GM19023 (cell line): Measurements from ENCODE around the gene TM2D3.

ENCODE experiments used
- ATAC-seq: cut with Tn5 transposase; IDR thresholded peaks from one replicate; pipeline ENCODE4 v1.9.1; 2021; ENCODE audit warnings: mild to moderate bottlenecking, moderate library complexity; ENCODE audit not compliant: unreplicated experiment

Gene TM2D3

GRCh38 chr15:101625184-101625583 is 27.0 kb downstream of the TM2D3 start:
- no peak for ATAC-seq

DNA sequence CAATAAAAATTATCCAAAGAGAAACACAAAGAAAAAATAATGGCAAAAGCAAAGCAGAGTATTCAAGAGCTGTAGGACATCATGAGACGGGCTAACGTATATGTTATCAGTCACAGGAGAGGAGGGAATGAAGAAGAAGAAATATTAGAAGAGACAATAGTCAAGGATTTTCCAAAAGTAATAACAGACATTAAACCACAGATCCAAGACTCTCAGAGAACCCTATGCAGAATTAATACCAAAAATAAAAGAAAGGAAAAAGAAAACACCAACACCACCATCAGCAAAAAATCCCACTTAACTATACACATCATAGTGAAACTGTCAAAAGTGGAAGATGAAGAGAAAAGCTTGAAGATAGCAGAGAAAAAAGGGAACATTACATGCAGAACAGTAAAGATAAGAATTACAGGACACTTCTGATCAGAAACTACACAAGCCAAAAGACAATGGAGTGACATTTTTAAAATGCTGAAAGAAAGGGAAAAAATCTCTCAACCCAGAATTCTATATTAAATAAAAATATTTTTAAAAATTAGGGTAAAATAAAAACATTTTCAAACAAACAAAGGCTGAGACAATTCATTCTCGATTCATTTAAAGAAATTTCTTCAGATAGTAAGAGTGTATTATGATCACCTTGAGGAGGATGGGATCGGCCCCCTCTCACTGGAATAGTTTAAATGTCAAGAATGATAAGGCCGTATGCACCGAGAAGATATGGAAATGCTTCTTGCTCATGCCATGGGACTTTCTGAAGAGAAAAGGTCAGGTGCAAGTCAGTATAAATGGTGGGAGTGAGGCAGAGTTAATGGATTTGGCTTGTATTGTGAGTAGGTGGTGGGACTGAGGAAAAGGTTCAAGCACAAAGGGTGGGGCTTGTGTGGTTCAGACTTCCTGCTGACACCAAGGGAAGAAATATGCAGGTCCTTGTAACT is 28.5 kb downstream of the TM2D3 start:
- ATAC-seq = no peak

DNA sequence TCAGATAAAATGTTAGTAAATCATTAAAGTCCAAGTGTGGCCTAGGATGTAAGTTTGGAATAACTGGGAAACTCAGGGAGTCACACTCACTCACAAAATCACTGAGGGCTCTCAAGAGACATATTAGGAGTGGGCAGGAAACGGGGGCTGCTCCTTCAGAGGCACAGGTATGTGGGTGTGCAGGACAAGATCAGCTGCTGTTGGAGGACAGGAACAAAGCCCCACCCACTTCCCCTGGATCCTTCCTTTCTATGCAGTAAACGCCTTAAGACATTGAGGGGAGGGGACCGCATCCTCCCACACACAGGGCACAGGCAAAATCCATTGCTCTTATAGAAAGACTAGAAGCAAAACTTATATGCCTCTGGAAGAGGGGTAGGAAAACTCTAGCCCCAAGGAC is 30.2 kb downstream of the TM2D3 start:
- ATAC-seq = no peak

GRCh38 chr15:101620671-101621070 is 31.5 kb downstream of the TM2D3 start:
- ATAC-seq = no peak

DNA sequence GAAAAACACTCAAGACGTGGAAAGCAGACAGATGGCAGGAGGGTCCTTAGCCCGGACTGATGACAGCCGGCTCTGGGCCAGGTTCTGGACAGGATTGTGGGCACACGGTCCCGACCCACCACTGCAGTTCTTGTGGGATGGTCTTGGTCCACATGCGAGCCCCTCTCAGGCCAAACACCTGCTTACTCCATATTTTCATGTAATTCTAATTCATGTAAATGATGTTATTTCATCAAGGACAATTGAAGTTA is 32.6 kb downstream of the TM2D3 start:
- ATAC-seq = no peak

DNA sequence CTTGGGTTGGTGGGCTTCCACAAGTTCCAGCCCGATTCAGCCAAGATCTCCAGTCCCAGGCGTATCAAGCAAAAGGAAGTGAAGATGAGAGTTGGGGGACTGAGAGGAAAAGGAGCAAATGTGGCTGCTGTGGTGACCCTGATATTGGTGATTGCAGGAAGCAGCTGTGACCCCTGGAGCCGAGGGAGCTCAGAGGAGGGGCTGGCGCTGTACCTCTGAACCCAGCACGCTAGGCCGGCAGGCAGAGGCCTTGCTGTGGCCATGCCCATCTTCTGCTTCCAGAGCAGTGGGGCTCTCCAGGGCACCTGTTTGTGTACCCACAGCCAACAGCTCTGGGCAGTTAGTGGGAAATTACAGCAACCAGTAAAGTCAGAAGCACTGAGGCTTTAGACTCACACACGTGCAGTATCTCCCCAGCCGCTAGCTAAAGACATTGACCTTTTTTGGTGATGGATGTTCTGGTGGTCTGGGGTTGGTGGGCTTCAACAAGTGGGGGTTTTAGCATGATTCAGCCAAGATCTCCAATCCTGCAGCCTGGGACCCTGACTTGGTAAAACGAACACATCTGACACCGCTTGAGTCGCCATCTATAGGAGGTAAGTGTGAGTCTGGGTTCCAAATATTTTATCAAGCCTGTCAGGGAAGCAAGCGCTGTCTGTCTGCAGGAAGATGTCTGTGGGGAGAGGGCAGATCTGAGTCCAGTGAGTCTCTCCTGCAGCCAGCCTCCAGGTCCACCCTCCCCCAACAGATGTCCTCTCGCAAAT is 33.1 kb downstream of the TM2D3 start:
- no peak for ATAC-seq

GRCh38 chr15:101618076-101618475 is 34.1 kb downstream of the TM2D3 start:
- no peak for ATAC-seq

DNA sequence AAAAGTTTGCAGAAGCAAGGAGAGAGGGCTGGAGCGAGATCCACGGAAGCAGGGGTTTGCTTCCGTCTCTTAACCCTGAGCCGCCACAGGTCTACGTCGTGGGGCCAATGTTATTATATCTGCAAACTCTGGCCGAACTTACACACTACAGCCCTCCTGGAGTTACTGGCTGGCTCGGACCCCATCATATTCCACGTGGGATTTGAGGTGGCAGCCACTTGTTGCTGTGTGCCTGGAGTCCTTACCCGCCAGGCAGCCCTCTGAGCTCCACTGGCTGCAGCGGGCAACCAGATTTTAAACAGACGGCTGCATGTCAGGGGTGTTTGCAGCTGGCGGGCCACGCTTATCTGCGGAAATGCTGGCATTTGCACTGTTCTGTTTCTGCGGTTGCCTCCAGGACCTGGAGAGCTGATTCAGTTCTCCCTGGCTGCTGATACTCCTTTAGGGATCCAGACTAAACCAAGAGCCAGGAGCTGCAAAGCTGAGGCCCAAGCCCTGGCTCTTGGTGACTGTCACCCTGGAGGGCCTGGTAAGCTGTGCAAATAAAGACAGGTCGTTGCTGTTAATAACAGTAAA is 34.7 kb downstream of the TM2D3 start:
- ATAC-seq = no peak

GRCh38 chr15:101615986-101616848 is 36.0 kb downstream of the TM2D3 start:
- no peak for ATAC-seq

- ATAC-seq = no peak
These were observed 36.7 kb downstream of the TM2D3 start for GRCh38 chr15:101615414-101615985.

DNA sequence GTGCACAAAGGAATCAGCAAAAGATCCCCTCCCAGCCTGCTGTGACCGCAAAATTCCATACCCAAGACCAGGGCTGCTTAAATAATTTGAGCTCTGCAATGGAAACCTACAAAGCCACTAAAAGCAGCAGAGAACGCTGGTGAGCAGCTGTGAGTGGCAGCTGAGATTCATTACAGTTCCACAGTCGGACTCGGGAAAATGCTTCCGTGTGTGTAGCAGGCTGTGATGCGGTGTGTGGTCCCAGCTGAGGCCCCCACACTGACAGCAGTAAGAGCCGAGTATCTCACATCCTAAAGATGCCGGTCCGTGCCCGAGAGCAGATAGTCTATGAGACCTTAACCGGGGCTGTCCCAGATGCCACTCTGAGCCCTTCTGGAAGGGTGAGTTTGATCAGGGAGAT is 37.4 kb downstream of the TM2D3 start:
- ATAC-seq = no peak

DNA sequence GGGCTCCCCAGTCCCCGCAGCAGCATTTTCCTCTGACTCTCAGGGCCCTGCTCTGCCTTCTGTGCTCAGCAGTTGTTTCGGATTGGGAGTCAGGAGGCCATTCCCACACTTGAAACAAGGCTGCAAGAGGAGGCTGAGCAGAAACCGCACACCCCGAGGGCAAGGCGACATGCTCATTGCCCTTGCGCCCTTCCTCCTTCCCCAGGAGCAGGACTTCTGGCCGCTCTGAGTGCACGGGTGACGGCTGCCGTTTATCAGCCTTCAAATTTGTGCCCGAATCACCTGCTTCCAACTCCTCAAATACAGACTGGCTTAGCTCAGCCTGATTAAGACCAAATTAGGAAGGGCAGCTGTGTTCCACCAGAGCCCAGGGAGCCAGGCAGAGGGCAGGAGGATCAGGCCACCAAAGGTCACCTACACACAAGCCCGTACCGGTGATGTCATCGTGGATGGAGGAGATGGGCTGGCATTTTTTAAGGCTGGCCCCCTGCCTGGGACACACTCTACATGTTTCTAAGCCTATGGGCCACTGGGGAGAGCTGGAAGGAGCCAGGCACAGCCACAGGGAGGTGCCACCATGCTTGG is 38.1 kb downstream of the TM2D3 start:
- no peak for ATAC-seq

GRCh38 chr15:101613130-101614000 is 38.8 kb downstream of the TM2D3 start:
- no peak for ATAC-seq

- no peak for ATAC-seq
These were observed 39.5 kb downstream of the TM2D3 start for GRCh38 chr15:101612676-101613075.

GRCh38 chr15:101611580-101612299 is 40.4 kb downstream of the TM2D3 start:
- ATAC-seq = no peak

- no peak for ATAC-seq
These were observed 41.2 kb downstream of the TM2D3 start for GRCh38 chr15:101611007-101611406.

GRCh38 chr15:101610611-101611000 is 41.6 kb downstream of the TM2D3 start:
- ATAC-seq = no peak

GRCh38 chr15:101609742-101610610 is 42.2 kb downstream of the TM2D3 start:
- ATAC-seq = no peak
